IMR-90 (cell line): Measurements from ENCODE around the gene ASTN2. TPM values are rescaled to one million over a fixed set of nuclear protein-coding genes. Genes with fewer than 3 reads are reported as not detected.
A peak's percentile ranks its signal among the peaks of the same experiment; 100 is the strongest.

ENCODE experiments used
- ATAC-seq: fragments of 200-7000 bp; cut with Tn5 transposase; 2 replicates; pipeline ENCODE4 v1.9.1; 2020; ENCODE audit warnings: low read depth, mild to moderate bottlenecking, moderate library complexity
- BruUV-seq: library from RNA; stranded (reverse); fragments of 400-500 nt; replicated peaks from 2 replicates; lab custom pipeline; 2021; lab: Mats Ljungman, UMichigan
- CTCF ChIA-PET: fragments of 300-600 bp; formaldehyde crosslinking; extraction: SDS; loops from one replicate; lab custom pipeline; 2021; ENCODE audit warnings: antibody characterized with exemption; lab: Yijun Ruan, JAX
- POLR2A ChIA-PET: fragments of 300-600 bp; sonication (Branson Sonifier 250); formaldehyde crosslinking; loops from one replicate; lab custom pipeline; 2022; ENCODE audit warnings: antibody characterized with exemption; ENCODE audit not compliant: unreplicated experiment; lab: Charles Lee
- DNase-seq: peaks from one replicate; pipeline ENCODE4 v3.0.0; 2013
- H2AFZ ChIP-seq: replicated peaks from 2 replicates; pipeline ENCODE3; 2013; ENCODE audit warnings: low read length, mild to moderate bottlenecking; ENCODE audit not compliant: poor library complexity
- H2AK5ac ChIP-seq: 2 replicates; pipeline ENCODE4 v1.6.1; 2013; ENCODE audit warnings: low read depth, low read length, inconsistent platforms
- H2AK9ac ChIP-seq: replicated peaks from 2 replicates; pipeline ENCODE3; 2013; ENCODE audit warnings: mild to moderate bottlenecking, low read depth, low read length, moderate library complexity; ENCODE audit not compliant: poor library complexity
- H2BK120ac ChIP-seq: 2 replicates; pipeline ENCODE4 v1.6.1; 2013; ENCODE audit warnings: low read depth, low read length, inconsistent platforms
- H2BK15ac ChIP-seq: 3 replicates; pipeline ENCODE4 v1.6.1; 2013; ENCODE audit warnings: low read depth, low read length, inconsistent platforms
- H2BK20ac ChIP-seq: 2 replicates; pipeline ENCODE4 v1.6.1; 2013; ENCODE audit warnings: low read depth, mild to moderate bottlenecking, inconsistent platforms, low read length, moderate library complexity
- H2BK5ac ChIP-seq: 2 replicates; pipeline ENCODE4 v1.6.1; 2013; ENCODE audit warnings: mild to moderate bottlenecking, low read depth, low read length, inconsistent platforms; ENCODE audit not compliant: poor library complexity, severe bottlenecking
- H3K14ac ChIP-seq: replicated peaks from 2 replicates; pipeline ENCODE4 v1.6.1; 2013; ENCODE audit warnings: low read depth, low read length, inconsistent platforms
- H3K18ac ChIP-seq: 2 replicates; pipeline ENCODE4 v1.6.1; 2013; ENCODE audit warnings: low read depth, low read length, control low read depth
- H3K23ac ChIP-seq: 2 replicates; pipeline ENCODE4 v1.6.1; 2013; ENCODE audit warnings: low read depth, low read length, inconsistent platforms
- H3K27ac ChIP-seq: 2 replicates; pipeline ENCODE4 v1.5.1; 2013; ENCODE audit warnings: mild to moderate bottlenecking, control low read depth, low read length; ENCODE audit not compliant: insufficient read depth
- H3K27me3 ChIP-seq: 2 replicates; pipeline ENCODE4 v1.6.1; 2013; ENCODE audit warnings: low read length; ENCODE audit not compliant: control insufficient read depth, insufficient read depth
- H3K36me3 ChIP-seq: 2 replicates; pipeline ENCODE4 v1.6.1; 2013; ENCODE audit warnings: low read length, mixed read lengths; ENCODE audit not compliant: control insufficient read depth, insufficient read depth
- H3K4ac ChIP-seq: 2 replicates; pipeline ENCODE4 v1.6.1; 2013; ENCODE audit warnings: low read depth, low read length, inconsistent platforms
- H3K4me1 ChIP-seq: 2 replicates; pipeline ENCODE4 v1.6.1; 2013; ENCODE audit warnings: low read length, mixed read lengths; ENCODE audit not compliant: control insufficient read depth, insufficient read depth
- H3K4me2 ChIP-seq: 2 replicates; pipeline ENCODE4 v1.6.1; 2013; ENCODE audit warnings: low read depth, mild to moderate bottlenecking, control low read depth, low read length, moderate library complexity
- H3K4me3 ChIP-seq: 2 replicates; pipeline ENCODE4 v1.5.1; 2013; ENCODE audit warnings: low read depth, mild to moderate bottlenecking, control low read depth, low read length, moderate library complexity; ENCODE audit not compliant: insufficient read depth
- H3K56ac ChIP-seq: 2 replicates; pipeline ENCODE4 v1.6.1; 2013; ENCODE audit warnings: low read length, inconsistent platforms; ENCODE audit not compliant: insufficient read depth; ENCODE audit errors: extremely low read depth
- H3K79me1 ChIP-seq, 2 experiments: 2 replicates each; pipeline ENCODE4 v1.6.1; 2013; ENCODE audit warnings: low read length in 2 of 2, inconsistent platforms in 1 of 2, low read depth in 1 of 2
- H3K9ac ChIP-seq: 2 replicates; pipeline ENCODE4 v1.6.1; 2013; ENCODE audit warnings: low read depth, low read length, control low read depth
- H3K9me1 ChIP-seq: 2 replicates; pipeline ENCODE4 v1.6.1; 2013; ENCODE audit warnings: low read length, inconsistent platforms; ENCODE audit not compliant: insufficient read depth
- H3K9me3 ChIP-seq: 2 replicates; pipeline ENCODE4 v1.6.1; 2013; ENCODE audit warnings: low read length; ENCODE audit not compliant: control insufficient read depth, insufficient read depth
- H4K20me1 ChIP-seq: 2 replicates; pipeline ENCODE4 v1.6.1; 2013; ENCODE audit warnings: low read length, inconsistent platforms; ENCODE audit not compliant: insufficient read depth
- H4K5ac ChIP-seq: 2 replicates; pipeline ENCODE4 v1.6.1; 2013; ENCODE audit warnings: mild to moderate bottlenecking, low read depth, low read length, control low read depth
- H4K8ac ChIP-seq, 2 experiments: 2 replicates each; pipeline ENCODE4 v1.6.1; 2013; ENCODE audit warnings: low read depth in 2 of 2, low read length in 2 of 2, control low read depth in 1 of 2, inconsistent platforms in 1 of 2
- H4K91ac ChIP-seq: 2 replicates; pipeline ENCODE4 v1.6.1; 2013; ENCODE audit warnings: low read depth, low read length, inconsistent platforms; ENCODE audit not compliant: insufficient read depth
- BHLHE40 ChIP-seq: fragments of 150-350 bp; IDR thresholded peaks from 2 replicates; pipeline ENCODE4 v1.6.1; 2016; ENCODE audit warnings: mild to moderate bottlenecking, low read depth, low read length
- CEBPB ChIP-seq: IDR thresholded peaks from 2 replicates; pipeline ENCODE4 v1.6.1; 2012; ENCODE audit warnings: low read depth, low read length, improper control_type of control experiment
- CHD1 ChIP-seq: IDR thresholded peaks from 2 replicates; pipeline ENCODE4 v1.6.1; 2012; ENCODE audit warnings: low read depth, low read length, improper control_type of control experiment
- CTCF ChIP-seq: conservative IDR thresholded peaks from 2 replicates; pipeline ENCODE4 v1.5.1; 2012; ENCODE audit warnings: mild to moderate bottlenecking, low read depth, low read length, improper control_type of control experiment
- ELK1 ChIP-seq: fragments of 150-350 bp; IDR thresholded peaks from 2 replicates; pipeline ENCODE4 v1.6.1; 2016; ENCODE audit warnings: low read depth, mild to moderate bottlenecking, low read length, moderate library complexity, borderline replicate concordance
- FOS ChIP-seq: fragments of 150-350 bp; IDR thresholded peaks from 2 replicates; pipeline ENCODE4 v1.6.1; 2016; ENCODE audit warnings: low read depth, low read length
- MAFK ChIP-seq: IDR thresholded peaks from 2 replicates; pipeline ENCODE4 v1.6.1; 2012; ENCODE audit warnings: low read depth, low read length, improper control_type of control experiment
- MAZ ChIP-seq: IDR thresholded peaks from 2 replicates; pipeline ENCODE4 v1.6.1; 2012; ENCODE audit warnings: low read depth, mild to moderate bottlenecking, low read length, improper control_type of control experiment, moderate library complexity, borderline replicate concordance
- MXI1 ChIP-seq: IDR thresholded peaks from 2 replicates; pipeline ENCODE4 v1.6.1; 2012; ENCODE audit warnings: low read depth, mild to moderate bottlenecking, low read length, moderate library complexity, borderline replicate concordance
- NFE2L2 ChIP-seq: fragments of 150-350 bp; IDR thresholded peaks from 2 replicates; pipeline ENCODE4 v1.6.1; 2016; ENCODE audit warnings: low read depth, mild to moderate bottlenecking, low read length
- POLR2A ChIP-seq: IDR thresholded peaks from 2 replicates; pipeline ENCODE4 v1.6.1; 2012; ENCODE audit warnings: mild to moderate bottlenecking, low read depth, low read length
- RAD21 ChIP-seq: IDR thresholded peaks from 2 replicates; pipeline ENCODE4 v1.6.1; 2012; ENCODE audit warnings: low read length, improper control_type of control experiment
- RCOR1 ChIP-seq: IDR thresholded peaks from 2 replicates; pipeline ENCODE4 v1.6.1; 2012; ENCODE audit warnings: mild to moderate bottlenecking, low read length, improper control_type of control experiment; ENCODE audit not compliant: insufficient replicate concordance
- RFX5 ChIP-seq: IDR thresholded peaks from 2 replicates; pipeline ENCODE4 v1.8.0; 2012; ENCODE audit warnings: low read depth, mild to moderate bottlenecking, low read length, moderate library complexity
- SMC3 ChIP-seq: fragments of 150-350 bp; IDR thresholded peaks from 2 replicates; pipeline ENCODE4 v1.6.1; 2016; ENCODE audit warnings: low read depth, mild to moderate bottlenecking, antibody characterized with exemption, low read length, moderate library complexity
- WGBS, 2 experiments: methylation state at CpG; one replicate each; pipeline versions ENCODE4 v1.1.5 to v1.1.7; 2013; ENCODE audit warnings: missing lambda C conversion rate in 2 of 2; ENCODE audit not compliant: insufficient read length in 1 of 2; ENCODE audit errors: extremely low coverage in 2 of 2; 5-methylcytosine and 5-hydroxymethylcytosine counted together
- dilution Hi-C: fragments of 300-500 bp; cut with HindIII; formaldehyde crosslinking; loops from one replicate; pipeline ENCODE4 v1.14.3; 2018; ENCODE audit warnings: low sequenced_read_pairs; ENCODE audit not compliant: unreplicated experiment
- in situ Hi-C: fragments of 300-500 bp; cut with MboI; formaldehyde crosslinking; loops from 3 replicates; pipeline ENCODE4 v1.14.3; 2019; ENCODE audit warnings: low sequenced_read_pairs, inconsistent platforms, mixed read lengths
- intact Hi-C: fragments of 100-400 bp; cut with micrococcal nuclease; formaldehyde crosslinking; loops from 2 replicates; pipeline ENCODE4 v1.10.0; 2022
- polyA plus RNA-seq, 3 experiments: library from polyadenylated mRNA; depleted of rRNA; stranded (reverse); fragments of >200 nt; gene quantifications; 2 replicates each; pipeline ENCODE4 v1.2.3, GENCODE V29; 2012; ENCODE audit warnings: low replicate concordance in 1 of 3
- total RNA-seq: library from RNA; depleted of rRNA; stranded (reverse); fragments of >200 nt; gene quantifications from 2 replicates; pipeline ENCODE4 v1.2.3, GENCODE V29; 2012
- TF ChIP-seq, protein P1 (sequence below): fragments of 150-350 bp; IDR thresholded peaks from 2 replicates; pipeline ENCODE4 v1.6.1; 2017; ENCODE audit warnings: mild to moderate bottlenecking, antibody characterized with exemption, low read length, low read depth

Gene ASTN2
- total and polyA plus RNA-seq, 2 of the 4 experiments (the other 2 are of a cell fraction), result 3.8 to 6.8 TPM

DNA sequence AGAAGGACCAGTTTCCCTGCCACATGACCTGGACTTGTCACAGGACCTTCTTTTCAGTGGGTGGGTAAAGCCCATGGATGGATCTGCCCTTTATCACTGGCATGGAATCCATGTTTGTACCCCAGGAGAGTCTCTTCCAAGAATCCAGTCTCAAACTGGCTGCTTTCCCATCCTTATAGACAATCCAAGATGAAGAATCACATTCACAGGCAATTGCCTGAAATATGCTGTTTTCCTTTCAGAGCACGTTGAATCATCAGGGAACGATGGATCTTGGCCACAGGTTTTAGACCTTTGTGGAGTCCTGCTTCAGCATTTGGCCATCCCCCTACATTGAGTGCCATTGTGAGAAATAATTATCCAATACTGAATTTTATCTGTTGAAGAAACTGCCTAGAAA is 319.8 kb downstream of the ASTN2 start:
- intact Hi-C loops, result no loop called here
- H3K9ac ChIP-seq, result no peak overlapping the region
- no peaks in the 10 kb centered on the region for H4K20me1 ChIP-seq
- H3K56ac ChIP-seq, result no peak overlapping the region
- no peak overlapping the region for H3K23ac ChIP-seq
- H3K18ac ChIP-seq, result peak overlapping the region; percentile 53; the same call in 1 of the 2 replicates
- H4K91ac ChIP-seq, result peak overlapping the region; percentile 49; the same call in 1 of the 2 replicates
- H3K4ac ChIP-seq, result peak overlapping the region; percentile 43; the same call in 1 of the 2 replicates
- WGBS, 2 experiments, result no CpG with 5 or more reads among the region's 2 CpGs
- CTCF ChIA-PET, result no interaction called here
- no peak overlapping the region for H2BK5ac ChIP-seq
- no peak overlapping the region for H4K8ac ChIP-seq
- H3K14ac ChIP-seq, result no peak overlapping the region
- no peak overlapping the region for H3K4me3 ChIP-seq
- H3K9me3 ChIP-seq, result no peaks in the 10 kb centered on the region
- no peak overlapping the region for H2AK9ac ChIP-seq
- TF ChIP-seq BHLHE40, result no peak
- TF ChIP-seq, protein P1, sequence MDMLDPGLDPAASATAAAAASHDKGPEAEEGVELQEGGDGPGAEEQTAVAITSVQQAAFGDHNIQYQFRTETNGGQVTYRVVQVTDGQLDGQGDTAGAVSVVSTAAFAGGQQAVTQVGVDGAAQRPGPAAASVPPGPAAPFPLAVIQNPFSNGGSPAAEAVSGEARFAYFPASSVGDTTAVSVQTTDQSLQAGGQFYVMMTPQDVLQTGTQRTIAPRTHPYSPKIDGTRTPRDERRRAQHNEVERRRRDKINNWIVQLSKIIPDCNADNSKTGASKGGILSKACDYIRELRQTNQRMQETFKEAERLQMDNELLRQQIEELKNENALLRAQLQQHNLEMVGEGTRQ, result no peak
- no peak for TF ChIP-seq POLR2A
- TF ChIP-seq NFE2L2, result no peak
- TF ChIP-seq SMC3, result no peak
- no peak for TF ChIP-seq MXI1
- no peak for TF ChIP-seq CEBPB
- TF ChIP-seq ELK1, result no peak
- TF ChIP-seq RAD21, result no peak
- TF ChIP-seq MAZ, result no peak
- no peak for TF ChIP-seq CHD1
- no peak for TF ChIP-seq RCOR1
- no peak for TF ChIP-seq FOS
- no peak for TF ChIP-seq MAFK
- TF ChIP-seq RFX5, result no peak
- TF ChIP-seq CTCF, result no peak
- H3K36me3 ChIP-seq, result no peaks in the 10 kb centered on the region
- peaks cover 2% of the 10 kb centered on the region; the same call in 1 of the 2 replicates for H3K4me1 ChIP-seq
- H4K5ac ChIP-seq, result no peak overlapping the region
- ATAC-seq, result no peak
- BruUV-seq, result no TSS peak
- no peaks in the 10 kb centered on the region for H3K27me3 ChIP-seq
- in situ Hi-C loops, result no loop called here
- H3K9me1 ChIP-seq, result no peaks in the 10 kb centered on the region
- H2BK20ac ChIP-seq, result peak overlapping the region; percentile 14; the same call in 1 of the 2 replicates
- no peak overlapping the region for H2AK5ac ChIP-seq
- dilution Hi-C loops, result no loop called here
- peak; percentile 8 for DNase-seq
- H3K79me1 ChIP-seq, result no peaks in the 10 kb centered on the region
- 0 out of 2 replicates have a peak overlapping the region, but pooled peaks have one; percentile 32 for H2BK120ac ChIP-seq
- POLR2A ChIA-PET, result no interaction called here
- no peak overlapping the region for H2BK15ac ChIP-seq
- H3K27ac ChIP-seq, result peak overlapping the region; percentile 76; the same call in 1 of the 2 replicates
- no peak overlapping the region for H2AFZ ChIP-seq
- no peak overlapping the region for H3K4me2 ChIP-seq
